ENCODE measurements around the gene ST3GAL2.
A peak's percentile ranks its signal among the peaks of the same experiment; 100 is the strongest.

The ST3GAL2 gene

DNA sequence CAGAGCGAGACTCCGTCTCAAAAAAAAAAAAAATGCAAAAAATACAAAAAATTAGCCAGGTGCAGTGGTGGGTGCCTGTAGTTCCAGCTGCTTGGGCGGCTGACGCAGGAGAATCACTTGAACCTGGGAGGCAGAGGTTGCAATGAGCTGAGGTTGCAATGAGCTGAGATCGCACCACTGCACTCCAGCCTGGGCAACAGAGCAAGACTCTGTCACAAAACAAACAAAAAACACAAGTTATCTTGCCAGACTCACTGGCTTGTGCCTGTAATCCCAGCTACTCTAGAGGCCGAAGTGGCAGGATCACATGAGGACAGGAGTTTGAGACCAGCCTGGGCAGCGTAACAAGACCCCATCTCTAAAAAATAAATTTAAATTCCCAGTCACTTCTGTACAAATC lies 3.4 kb upstream of the ST3GAL2 start:
- H3K4me3 ChIP-seq (ENCODE audit: low read length): no peak overlapping the region
- no peak for DNase-seq (ENCODE audit: low read depth)
- TF ChIP-seq CTCF (conservative IDR thresholded peaks at IDR 0.05; ENCODE audit: low read length): no peak

- no peak overlapping the region for H3K4me3 ChIP-seq (ENCODE audit: low read length)
- no peak for TF ChIP-seq CTCF (conservative IDR thresholded peaks at IDR 0.05; ENCODE audit: low read length)
- no peak for DNase-seq (ENCODE audit: low read depth)
These were observed 2.6 kb upstream of the ST3GAL2 start for GRCh38 chr16:70441406-70441990.

GRCh38 chr16:70440009-70440692 lies 1.3 kb upstream of the ST3GAL2 start:
- H3K4me3 ChIP-seq (ENCODE audit: low read length): no peak overlapping the region
- no peak for DNase-seq (ENCODE audit: low read depth)
- TF ChIP-seq CTCF (conservative IDR thresholded peaks at IDR 0.05; ENCODE audit: low read length): no peak

- no peak for DNase-seq (ENCODE audit: low read depth)
- peak overlapping the region; percentile 92 for H3K4me3 ChIP-seq (ENCODE audit: low read length)
- TF ChIP-seq CTCF (conservative IDR thresholded peaks at IDR 0.05; ENCODE audit: low read length): no peak
These were observed 323 bp downstream of the ST3GAL2 start for GRCh38 chr16:70438585-70438968.

DNA sequence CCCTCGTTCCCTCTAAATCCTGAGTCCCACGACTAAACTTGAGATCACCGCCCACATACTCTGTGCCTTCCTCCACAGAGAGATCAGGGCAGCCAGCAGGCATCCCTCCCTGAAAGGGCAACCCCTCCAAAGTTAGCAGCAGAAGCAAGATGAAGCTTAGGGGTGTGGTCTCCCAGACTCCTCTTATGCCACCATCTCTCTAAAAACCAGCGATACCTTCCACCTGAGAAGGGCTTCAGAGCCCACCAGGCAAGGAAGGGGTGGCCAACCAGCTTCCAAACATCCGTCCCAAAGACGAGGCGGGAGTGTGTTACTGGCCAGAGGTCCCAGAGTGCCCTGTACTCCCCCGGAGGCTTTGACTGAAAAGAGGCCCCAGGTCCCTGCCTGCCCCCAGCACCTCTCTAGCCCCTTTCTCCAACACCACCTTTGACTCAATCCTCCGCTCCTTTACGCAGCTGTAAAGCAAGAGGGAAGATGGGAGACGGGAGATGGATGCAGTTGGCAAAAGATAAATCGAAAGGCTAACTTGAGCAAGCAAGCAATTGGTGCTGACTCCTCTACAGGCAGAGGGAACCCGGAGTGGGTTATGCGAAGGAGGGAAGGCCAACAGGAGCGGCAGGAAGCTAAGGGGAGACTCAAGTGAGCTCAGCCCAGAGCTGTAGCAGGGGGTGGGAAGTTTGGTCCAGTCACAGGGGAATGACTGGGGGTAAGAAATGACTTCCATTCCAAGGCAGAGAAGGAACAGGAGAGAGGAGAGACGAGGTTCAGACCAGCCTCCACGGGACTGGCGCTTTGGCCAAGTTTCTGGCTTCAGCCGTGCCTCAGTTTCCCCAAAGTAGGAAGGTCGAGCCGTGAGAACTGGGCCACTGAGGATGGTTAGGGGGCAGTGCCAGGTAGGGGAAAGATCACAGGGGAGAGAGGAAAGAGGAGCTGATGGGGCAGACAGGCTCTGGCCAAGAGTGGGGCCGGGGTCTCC lies 1.0 kb downstream of the ST3GAL2 start:
- DNase-seq (ENCODE audit: low read depth): peak; percentile 61
- no peak for TF ChIP-seq CTCF (conservative IDR thresholded peaks at IDR 0.05; ENCODE audit: low read length)
- peak overlapping the region; percentile 92 for H3K4me3 ChIP-seq (ENCODE audit: low read length)

DNA sequence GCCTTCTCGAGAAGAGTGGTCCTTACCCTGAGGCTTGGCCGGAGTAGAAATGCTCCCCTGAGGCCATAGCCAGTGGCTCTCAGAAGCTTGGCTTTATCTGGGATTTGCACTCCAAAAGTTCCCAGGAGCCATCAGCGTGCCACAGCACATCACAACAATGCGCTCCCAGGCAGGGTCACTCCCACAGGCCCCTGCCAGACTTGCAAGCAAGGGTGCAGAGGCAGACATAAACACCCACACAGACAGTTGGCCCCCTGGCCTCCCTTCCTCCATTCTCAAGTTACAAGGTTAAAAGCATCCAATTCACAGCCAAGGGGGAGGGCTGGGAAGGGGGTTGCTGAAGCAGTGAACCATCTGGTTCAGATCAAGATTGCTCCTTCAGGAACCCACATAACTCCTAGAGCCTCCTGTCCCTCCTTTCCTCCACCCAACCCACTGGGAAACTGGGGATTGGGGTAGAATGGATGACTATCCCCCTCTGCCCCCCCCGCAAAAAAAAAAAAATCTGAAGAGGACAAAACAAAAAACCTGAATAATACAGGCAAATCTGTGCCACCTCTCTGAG lies 1.8 kb downstream of the ST3GAL2 start:
- peak; percentile 89 for DNase-seq (ENCODE audit: low read depth)
- peak overlapping the region; percentile 92 for H3K4me3 ChIP-seq (ENCODE audit: low read length)
- no peak for TF ChIP-seq CTCF (conservative IDR thresholded peaks at IDR 0.05; ENCODE audit: low read length)

Measured in AG10803 (cell line).